CD14-positive monocyte (primary cell): ENCODE data around the gene MED7. TPM values are rescaled to one million over a fixed set of nuclear protein-coding genes. Genes with fewer than 3 reads are reported as not detected.

Experiments used
- DNase-seq, 3 donors: peaks; one replicate each; pipeline ENCODE4 v3.0.0-alpha.2; 2011 to 2022
- H2AFZ ChIP-seq: 2 replicates; pipeline ENCODE4 v1.6.0; 2012; ENCODE audit warnings: mild to moderate bottlenecking, low read depth, low read length, inconsistent platforms; ENCODE audit not compliant: insufficient read depth, poor library complexity, severe bottlenecking
- H3K27ac ChIP-seq, 2 donors: 1 replicate in 1 of 2; 2 replicates in 1 of 2; pipeline ENCODE4 v1.5.1; 2012 to 2013; ENCODE audit warnings: low read length in 2 of 2, control low read depth in 1 of 2, inconsistent platforms in 1 of 2, low read depth in 1 of 2, mild to moderate bottlenecking in 1 of 2
- H3K27me3 ChIP-seq, 2 donors: one replicate each; pipeline versions ENCODE4 v1.6.0 to v1.6.1; 2011 to 2013; ENCODE audit warnings: low read length in 2 of 2; ENCODE audit not compliant: control insufficient read depth in 2 of 2, insufficient read depth in 2 of 2
- H3K36me3 ChIP-seq, 2 donors: replicated peaks in 1 of 2; 1 replicate in 1 of 2; 2 replicates in 1 of 2; pipeline versions ENCODE4 v1.5.1 to v1.6.1; 2012 to 2013; ENCODE audit warnings: low read length in 2 of 2, control low read depth in 1 of 2, inconsistent platforms in 1 of 2, mild to moderate bottlenecking in 1 of 2; ENCODE audit not compliant: insufficient read depth in 2 of 2, control insufficient read depth in 1 of 2
- H3K4me1 ChIP-seq, 2 donors: 1 replicate in 1 of 2; 2 replicates in 1 of 2; pipeline versions ENCODE4 v1.5.1 to v1.6.1; 2012 to 2013; ENCODE audit warnings: low read length in 2 of 2, control low read depth in 1 of 2, inconsistent platforms in 1 of 2, mild to moderate bottlenecking in 1 of 2, moderate library complexity in 1 of 2; ENCODE audit not compliant: insufficient read depth in 2 of 2, control insufficient read depth in 1 of 2
- H3K4me2 ChIP-seq: replicated peaks from 2 replicates; pipeline ENCODE3; 2012; ENCODE audit warnings: low read length, moderate library complexity, mild to moderate bottlenecking; ENCODE audit not compliant: poor library complexity, severe bottlenecking; ENCODE audit errors: extremely low read depth
- H3K4me3 ChIP-seq, 3 experiments: fragments of 200-600 bp in 1 of 3; sonication (generic) in 1 of 3; replicated peaks in 1 of 3; 1 replicate in 2 of 3; 2 replicates in 1 of 3; pipeline ENCODE4 v1.5.1; 2011 to 2013; ENCODE audit warnings: low read length in 3 of 3, mild to moderate bottlenecking in 3 of 3, control low read depth in 2 of 3, low read depth in 2 of 3, inconsistent platforms in 1 of 3, moderate library complexity in 1 of 3
- H3K79me2 ChIP-seq: 2 replicates; pipeline ENCODE4 v1.6.0; 2012; ENCODE audit warnings: mild to moderate bottlenecking, control low read depth, inconsistent platforms, low read length, moderate library complexity; ENCODE audit not compliant: insufficient read depth
- H3K9ac ChIP-seq: 2 replicates; pipeline ENCODE4 v1.6.0; 2017; ENCODE audit warnings: low read length, mild to moderate bottlenecking; ENCODE audit not compliant: insufficient read depth, poor library complexity, severe bottlenecking
- H3K9me3 ChIP-seq, 2 donors: replicated peaks in 1 of 2; 1 replicate in 1 of 2; 2 replicates in 1 of 2; pipeline versions ENCODE4 v1.5.1 to v1.6.1; 2012 to 2013; ENCODE audit warnings: low read length in 2 of 2, control low read depth in 1 of 2; ENCODE audit not compliant: control insufficient read depth in 1 of 2, insufficient read depth in 1 of 2
- H4K20me1 ChIP-seq: 2 replicates; pipeline ENCODE4 v1.6.0; 2012; ENCODE audit warnings: mild to moderate bottlenecking, low read length, control low read depth, moderate library complexity; ENCODE audit not compliant: insufficient read depth
- H3K27ac Mint-ChIP-seq, 7 donors: one replicate each; pipeline ENCODE4 v1.8.0; 2020; ENCODE audit warnings: mild to moderate bottlenecking in 7 of 7, mixed read lengths in 7 of 7, moderate library complexity in 6 of 7, inconsistent platforms in 2 of 7
- H3K27me3 Mint-ChIP-seq, 3 donors: one replicate each; pipeline ENCODE4 v1.8.0; 2021 to 2022; ENCODE audit warnings: low read depth in 3 of 3, mild to moderate bottlenecking in 3 of 3, mixed read lengths in 3 of 3, moderate library complexity in 3 of 3, inconsistent platforms in 1 of 3
- H3K36me3 Mint-ChIP-seq, 2 donors: one replicate each; pipeline ENCODE4 v1.8.0; 2020; ENCODE audit warnings: mixed read lengths in 2 of 2, inconsistent platforms in 1 of 2, mild to moderate bottlenecking in 1 of 2
- H3K4me1 Mint-ChIP-seq: one replicate; pipeline ENCODE4 v1.8.0; 2020; ENCODE audit warnings: mild to moderate bottlenecking, mixed read lengths
- H3K4me3 Mint-ChIP-seq, 2 donors: one replicate each; pipeline ENCODE4 v1.8.0; 2020; ENCODE audit warnings: mild to moderate bottlenecking in 2 of 2, mixed read lengths in 2 of 2, moderate library complexity in 1 of 2
- H3K9me3 Mint-ChIP-seq, 7 donors: one replicate each; pipeline ENCODE4 v1.8.0; 2020 to 2022; ENCODE audit warnings: mixed read lengths in 7 of 7, mild to moderate bottlenecking in 6 of 7, moderate library complexity in 6 of 7, inconsistent platforms in 2 of 7
- CTCF ChIP-seq: fragments of 200-600 bp; IDR thresholded peaks from one replicate; pipeline ENCODE4 v1.8.0; 2022; ENCODE audit warnings: antibody characterized with exemption, mild to moderate bottlenecking
- WGBS: methylation state at CpG from one replicate; pipeline ENCODE4 v1.1.5; 2013; ENCODE audit warnings: missing lambda C conversion rate; ENCODE audit not compliant: insufficient coverage; 5-methylcytosine and 5-hydroxymethylcytosine counted together
- intact Hi-C, 2 donors: fragments of 100-400 bp; cut with micrococcal nuclease; formaldehyde crosslinking; loops; one replicate each; pipeline versions ENCODE4 v1.15.0 to v1.15.1; 2023
- polyA plus RNA-seq, 3 donors: library from polyadenylated mRNA; depleted of rRNA in 1 of 3; unstranded in 2 of 3; stranded (reverse) in 1 of 3; fragments of 300-500 nt in 2 of 3; fragments of >200 nt in 1 of 3; fragmentation: Illumina TruSeq in 2 of 3; gene quantifications; 1 replicate in 2 of 3; 2 replicates in 1 of 3; pipeline ENCODE4 v1.2.3, GENCODE V29; 2012 to 2021

MED7 gene
- polyA plus RNA-seq, 3 donors: 5.9 to 13.0 (median 11.9) TPM

DNA sequence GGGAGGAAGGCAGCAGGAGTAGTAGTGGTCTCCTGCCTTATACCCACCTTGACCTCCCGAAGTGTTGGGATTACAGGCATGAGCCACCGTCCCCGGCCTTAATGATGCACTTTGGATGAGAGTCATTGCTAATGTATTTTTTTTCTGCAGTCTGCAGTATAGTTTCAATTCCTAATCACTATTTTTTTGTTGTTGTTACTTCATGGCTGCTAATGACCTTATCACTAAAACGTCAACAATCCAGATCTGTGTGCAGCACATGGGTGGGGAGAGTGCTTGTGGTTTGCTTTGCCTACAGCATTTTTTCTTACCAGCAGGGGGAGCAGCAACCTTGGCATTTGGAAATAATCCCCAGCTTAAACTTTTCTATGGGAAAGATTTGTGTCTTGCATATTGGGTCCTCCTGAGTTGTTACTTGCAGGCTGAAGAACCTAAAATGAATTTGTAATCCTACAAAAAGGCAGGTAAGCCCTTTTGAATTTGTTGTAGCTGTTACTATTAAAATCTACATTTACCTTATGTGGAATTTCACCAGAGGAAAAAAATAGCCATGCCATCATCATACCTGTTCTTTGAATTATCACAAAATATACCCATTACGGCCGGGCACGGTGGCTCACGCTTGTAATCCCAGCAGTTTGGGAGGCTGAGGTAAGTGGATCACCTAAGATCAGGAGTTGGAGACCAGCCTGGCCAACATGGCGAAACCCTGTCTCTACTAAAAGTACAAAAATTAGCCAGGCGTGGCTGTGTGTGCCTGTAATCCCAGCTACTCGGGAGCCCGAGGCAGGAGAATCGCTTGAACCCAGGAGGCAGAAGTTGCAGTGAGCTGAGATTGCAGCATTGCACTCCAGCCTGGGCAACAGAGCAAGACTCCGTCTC is 6.3 kb upstream of the MED7 start:
- peak; percentile 49 to 61 (median 60) for DNase-seq
- Mint-ChIP-seq H3K9me3 (no peaks in the 10 kb centered on the region), H3K27me3 (peaks cover 4 to 7% (median 5%) of the 10 kb centered on the region in 3 donors), H3K4me1 (peaks cover 3% of the 10 kb centered on the region), H3K36me3 (no peaks in the 10 kb centered on the region), H3K4me3 (no peak overlapping the region), H3K27ac (no peak overlapping the region)
- H3K27me3 ChIP-seq: no peaks in the 10 kb centered on the region
- no peaks in the 10 kb centered on the region for H3K9me3 ChIP-seq
- no peak overlapping the region for H2AFZ ChIP-seq
- H3K4me3 ChIP-seq: no peak overlapping the region
- H3K79me2 ChIP-seq: no peaks in the 10 kb centered on the region
- 93% methylated on average over 4 of the region's 14 CpGs for WGBS
- H3K9ac ChIP-seq: no peak overlapping the region
- H4K20me1 ChIP-seq: no peaks in the 10 kb centered on the region
- TF ChIP-seq CTCF: peak; percentile 89
- no peaks in the 10 kb centered on the region for H3K36me3 ChIP-seq
- intact Hi-C loops: loop anchor here in 1 of 2 donors (10.0 kb wide), 2 partner anchors 106 to 306 kb away; no protein-coding TSS in a partner anchor
- H3K4me1 ChIP-seq: peaks cover 0 to 1% of the 10 kb centered on the region in 2 donors
- no peak overlapping the region for H3K4me2 ChIP-seq
- H3K27ac ChIP-seq: no peak overlapping the region

- Mint-ChIP-seq H3K4me3 (peak overlapping the region; percentile 94 to 99), H3K4me1 (peaks cover 26% of the 10 kb centered on the region), H3K27me3 (peaks cover 1 to 3% (median 3%) of the 10 kb centered on the region in 3 donors), H3K27ac (peak overlapping the region; percentile 96 to 100 (median 98)), H3K9me3 (no peaks in the 10 kb centered on the region), H3K36me3 (peaks cover 14 to 21% of the 10 kb centered on the region in 2 donors)
- Histone ChIP-seq H3K27me3 (no peaks in the 10 kb centered on the region), H3K9ac (peak overlapping the region; percentile 97), H4K20me1 (no peaks in the 10 kb centered on the region), H3K4me3 (peak overlapping the region; percentile 87 to 94 (median 89)), H3K36me3 (peaks cover 9 to 15% of the 10 kb centered on the region in 2 donors), H3K27ac (peak overlapping the region; percentile 94 to 99), H3K4me2 (peak overlapping the region; percentile 84), H3K79me2 (peaks cover 39% of the 10 kb centered on the region), H2AFZ (peak overlapping the region; percentile 94), H3K4me1 (peaks cover 14 to 21% of the 10 kb centered on the region in 2 donors), H3K9me3 (no peaks in the 10 kb centered on the region)
- TF ChIP-seq CTCF: no peak
- intact Hi-C loops: loop anchor here (1.0 to 10.0 kb wide), 3 partner anchors 43 to 311 kb away; no protein-coding TSS in a partner anchor
- 8% methylated on average over 16 of the region's 33 CpGs for WGBS
- peak; percentile 10 to 16 (median 14) for DNase-seq
Measured at GRCh38 chr5:157143127-157143971, 684 bp upstream of the MED7 start.
